Panc1 (cell line): ENCODE measurements around the gene MAGEA4. TPM values are rescaled to one million over a fixed set of nuclear protein-coding genes. Genes with fewer than 3 reads are reported as not detected.
"Not testable (repeated sequence)": the region's sequence is repeated elsewhere in the genome, so short reads cannot be mapped to it uniquely, and the experiment has no call there.

Experiments used
- ATAC-seq: fragments of 200-7000 bp; cut with Tn5 transposase; 2 replicates; pipeline ENCODE4 v1.9.1; 2020; ENCODE audit warnings: mild to moderate bottlenecking, moderate library complexity
- BruUV-seq: library from RNA; stranded (reverse); fragments of 400-500 nt; replicated peaks from 2 replicates; lab custom pipeline; 2021; lab: Mats Ljungman, UMichigan
- CTCF ChIA-PET: fragments of 300-600 bp; sonication (Branson Sonifier 250); formaldehyde crosslinking; loops from one replicate; lab custom pipeline; 2022; ENCODE audit warnings: antibody characterized with exemption; lab: Charles Lee
- POLR2A ChIA-PET: fragments of 300-600 bp; sonication (Branson Sonifier 250); formaldehyde crosslinking; loops from one replicate; lab custom pipeline; 2022; ENCODE audit warnings: antibody characterized with exemption; lab: Charles Lee
- DNase-seq: peaks from one replicate; pipeline ENCODE4 v3.0.0-alpha.2; 2010; ENCODE audit warnings: low read depth, low spot score
- H3K27ac ChIP-seq: 2 replicates; pipeline ENCODE4 v1.5.1; 2011; ENCODE audit warnings: mild to moderate bottlenecking, low read length, inconsistent platforms
- H3K27me3 ChIP-seq: fragments of 200-500 bp; sonication (Bioruptor generic); 2 replicates; pipeline ENCODE4 v1.6.0; 2014; ENCODE audit warnings: low read length, inconsistent platforms; ENCODE audit not compliant: control insufficient read depth, insufficient read depth
- H3K36me3 ChIP-seq: fragments of 200-500 bp; sonication (Bioruptor generic); 2 replicates; pipeline ENCODE4 v1.5.1; 2014; ENCODE audit warnings: inconsistent platforms, mild to moderate bottlenecking, low read length, moderate library complexity; ENCODE audit not compliant: control insufficient read depth, insufficient read depth
- H3K4me1 ChIP-seq: 2 replicates; pipeline ENCODE4 v1.5.1; 2011; ENCODE audit warnings: inconsistent platforms, mild to moderate bottlenecking, low read length, moderate library complexity; ENCODE audit not compliant: control insufficient read depth, insufficient read depth
- H3K4me3 ChIP-seq, 2 experiments: 2 replicates each; pipeline ENCODE4 v1.5.1; 2011 to 2012; ENCODE audit warnings: low read depth in 2 of 2, low read length in 2 of 2, mild to moderate bottlenecking in 2 of 2, inconsistent platforms in 1 of 2, moderate library complexity in 1 of 2
- H3K9me3 ChIP-seq: fragments of 200-500 bp; sonication (Bioruptor generic); 2 replicates; pipeline ENCODE4 v1.5.1; 2014; ENCODE audit warnings: low read depth, mild to moderate bottlenecking, inconsistent platforms, low read length, moderate library complexity; ENCODE audit not compliant: control insufficient read depth, insufficient read depth
- CTCF ChIP-seq: fragments of 450-650 bp; IDR thresholded peaks from 2 replicates; pipeline ENCODE4 v1.5.1; 2017; ENCODE audit warnings: mild to moderate bottlenecking
- POLR2AphosphoS5 ChIP-seq: IDR thresholded peaks from 2 replicates; pipeline ENCODE4 v1.6.1; 2012; ENCODE audit warnings: mild to moderate bottlenecking, low read depth, low read length, moderate library complexity
- REST ChIP-seq, 2 experiments: IDR thresholded peaks; 2 replicates each; pipeline ENCODE4 v1.6.1; 2011 to 2012; ENCODE audit warnings: low read depth in 2 of 2, control low read depth in 1 of 2, low read length in 1 of 2, mild to moderate bottlenecking in 1 of 2, moderate library complexity in 1 of 2; ENCODE audit not compliant: insufficient read depth in 1 of 2
- SIN3A ChIP-seq: IDR thresholded peaks from 2 replicates; pipeline ENCODE4 v1.6.1; 2012; ENCODE audit warnings: low read depth, mild to moderate bottlenecking, low read length, moderate library complexity, borderline replicate concordance; ENCODE audit not compliant: insufficient read depth
- TCF7L2 ChIP-seq: IDR thresholded peaks from 2 replicates; pipeline ENCODE4 v1.6.1; 2011; ENCODE audit warnings: mild to moderate bottlenecking, low read depth, low read length, inconsistent platforms
- in situ Hi-C: cut with HindIII; loops from 2 replicates; pipeline ENCODE4 v1.10.0; 2016; ENCODE audit warnings: low sequenced_read_pairs, low pct_unique_long_range_greater_than_20kb
- intact Hi-C: fragments of 100-400 bp; cut with micrococcal nuclease; formaldehyde crosslinking; loops from one replicate; pipeline ENCODE4 v1.10.0; 2022; ENCODE audit not compliant: unreplicated experiment
- total RNA-seq: library from RNA; stranded (reverse); gene quantifications from one replicate; pipeline ENCODE4 v1.2.1, GENCODE V29; 2021; ENCODE audit not compliant: unreplicated experiment

MAGEA4 gene
- total RNA-seq, 1 experiment from 2014 or later = not detected

- TF ChIP-seq CTCF (no peak), REST (IDR thresholded peaks at IDR 0.05; ENCODE audit: insufficient read depth in 1 of 2, low read depth in 2 of 2, low read length in 1 of 2) (no peak), SIN3A (no peak), TCF7L2 (no peak), POLR2AphosphoS5 (no peak)
- CTCF ChIA-PET = no interaction called here
- no peaks in the 10 kb centered on the region for H3K36me3 ChIP-seq
- no peaks in the 10 kb centered on the region for H3K9me3 ChIP-seq
- intact Hi-C loops (no loop called here), in situ Hi-C loops (no loop called here)
- POLR2A ChIA-PET = no interaction called here
- no TSS peak for BruUV-seq
- no peaks in the 10 kb centered on the region for H3K27me3 ChIP-seq
- H3K4me1 ChIP-seq = no peaks in the 10 kb centered on the region
- DNase-seq (no peak), ATAC-seq (no peak)
- no peak overlapping the region for H3K27ac ChIP-seq
- no peak overlapping the region for H3K4me3 ChIP-seq
Measured at GRCh38 chrX:151912221-151912620, 468 bp upstream of the MAGEA4 start.

- H3K27me3 ChIP-seq, H3K27ac ChIP-seq, CTCF ChIA-PET, in situ Hi-C loops, POLR2A ChIA-PET, H3K36me3 ChIP-seq, H3K4me1 ChIP-seq, ATAC-seq, intact Hi-C loops, H3K9me3 ChIP-seq, H3K4me3 ChIP-seq, BruUV-seq, DNase-seq: not testable (repeated sequence)
Measured at GRCh38 chrX:151918736-151919135, 6.0 kb downstream of the MAGEA4 start.

- ChIA-PET CTCF (no interaction called here), POLR2A (no interaction called here)
- H3K27ac ChIP-seq = no peak overlapping the region
- no peak overlapping the region for H3K4me3 ChIP-seq
- no TSS peak for BruUV-seq
- H3K27me3 ChIP-seq = no peaks in the 10 kb centered on the region
- TF ChIP-seq POLR2AphosphoS5 (no peak), REST (IDR thresholded peaks at IDR 0.05; ENCODE audit: insufficient read depth in 1 of 2, low read depth in 2 of 2, low read length in 1 of 2) (no peak), SIN3A (no peak), CTCF (no peak), TCF7L2 (no peak)
- intact Hi-C loops = no loop called here
- ATAC-seq = no peak
- H3K4me1 ChIP-seq = no peaks in the 10 kb centered on the region
- no peaks in the 10 kb centered on the region for H3K9me3 ChIP-seq
- H3K36me3 ChIP-seq = no peaks in the 10 kb centered on the region
- in situ Hi-C loops = no loop called here
- no peak for DNase-seq
Measured at GRCh38 chrX:151919610-151920009, 6.9 kb downstream of the MAGEA4 start.
